SU-DHL-6 (cell line): ENCODE results near the gene TRIP4.
"Not testable (repeated sequence)": the region's sequence is repeated elsewhere in the genome, so short reads cannot be mapped to it uniquely, and the experiment has no call there.

ENCODE experiments used
- CTCF ChIP-seq: fragments of 200-600 bp; sonication (generic); IDR thresholded peaks from one replicate; pipeline ENCODE4 v1.5.1; 2017; ENCODE audit warnings: antibody characterized with exemption, mild to moderate bottlenecking, low read length, moderate library complexity; ENCODE audit not compliant: insufficient read depth, poor library complexity, severe bottlenecking
- EZH2phosphoT487 ChIP-seq: fragments of 200-600 bp; sonication (generic), shearing (Covaris generic); conservative IDR thresholded peaks from 2 replicates; pipeline ENCODE4 v1.6.1; 2018; ENCODE audit warnings: mild to moderate bottlenecking, antibody characterized with exemption, low read length, moderate library complexity, mixed read lengths

- not testable (repeated sequence) for TF ChIP-seq CTCF, EZH2phosphoT487
These were observed 108.3 kb downstream of the TRIP4 start for GRCh38 chr15:64495968-64496367.
